Stimulated activated CD8-positive, alpha-beta memory T cell treated with anti-CD3 and anti-CD28 coated beads, Interleukin-4, amount 100 ng/mL, for 4 hours (primary cell): ENCODE measurements around the gene TNNT3.
"Not testable (repeated sequence)": the region's sequence is repeated elsewhere in the genome, so short reads cannot be mapped to it uniquely, and the experiment has no call there.

Experiments
- DNase-seq, 2 donors: peaks; one replicate each; pipeline ENCODE4 v3.0.0-alpha.2; 2020; ENCODE audit warnings: low read depth in 2 of 2, low spot score in 1 of 2

The TNNT3 gene

DNA sequence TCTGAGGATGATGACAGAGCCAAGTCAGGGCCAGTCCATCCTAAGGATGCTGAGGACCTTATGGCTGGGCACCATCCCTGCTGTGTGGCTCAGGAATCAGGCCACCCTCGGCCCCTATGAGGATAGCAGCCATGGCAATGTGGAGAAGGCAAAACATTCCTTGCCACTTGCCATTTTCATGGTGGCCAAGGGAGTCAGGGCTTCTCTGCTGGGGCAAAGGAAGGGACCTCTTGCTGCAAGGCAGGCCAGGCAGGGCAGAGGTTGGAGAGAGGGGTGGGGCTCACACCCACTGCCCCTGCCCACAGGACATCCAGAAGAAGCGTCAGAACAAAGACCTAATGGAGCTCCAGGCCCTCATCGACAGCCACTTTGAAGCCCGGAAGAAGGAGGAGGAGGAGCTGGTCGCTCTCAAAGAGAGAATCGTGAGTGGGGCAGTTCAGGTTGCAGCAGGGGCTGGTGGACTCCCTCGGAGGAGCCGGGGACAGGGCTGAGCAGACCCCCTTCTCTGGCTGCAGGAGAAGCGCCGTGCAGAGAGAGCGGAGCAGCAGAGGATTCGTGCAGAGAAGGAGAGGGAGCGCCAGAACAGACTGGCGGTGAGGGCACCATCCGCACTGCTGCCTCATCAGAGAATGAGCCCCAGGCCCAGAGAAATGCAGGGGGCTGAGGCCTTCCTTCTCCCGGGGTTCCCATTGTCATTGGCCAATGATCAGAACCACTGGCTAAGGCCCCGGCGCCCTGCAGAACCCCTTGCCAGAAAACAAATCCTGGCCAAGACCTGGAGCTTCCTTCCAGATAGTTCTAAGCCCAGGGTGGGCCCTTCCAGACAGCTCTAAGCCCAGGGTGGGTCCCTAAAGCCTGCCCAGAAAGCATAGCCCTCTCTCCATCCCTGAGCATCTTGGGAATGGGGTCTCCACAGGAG lies 14.2 kb downstream of the TNNT3 start:
- no peak for DNase-seq

DNA sequence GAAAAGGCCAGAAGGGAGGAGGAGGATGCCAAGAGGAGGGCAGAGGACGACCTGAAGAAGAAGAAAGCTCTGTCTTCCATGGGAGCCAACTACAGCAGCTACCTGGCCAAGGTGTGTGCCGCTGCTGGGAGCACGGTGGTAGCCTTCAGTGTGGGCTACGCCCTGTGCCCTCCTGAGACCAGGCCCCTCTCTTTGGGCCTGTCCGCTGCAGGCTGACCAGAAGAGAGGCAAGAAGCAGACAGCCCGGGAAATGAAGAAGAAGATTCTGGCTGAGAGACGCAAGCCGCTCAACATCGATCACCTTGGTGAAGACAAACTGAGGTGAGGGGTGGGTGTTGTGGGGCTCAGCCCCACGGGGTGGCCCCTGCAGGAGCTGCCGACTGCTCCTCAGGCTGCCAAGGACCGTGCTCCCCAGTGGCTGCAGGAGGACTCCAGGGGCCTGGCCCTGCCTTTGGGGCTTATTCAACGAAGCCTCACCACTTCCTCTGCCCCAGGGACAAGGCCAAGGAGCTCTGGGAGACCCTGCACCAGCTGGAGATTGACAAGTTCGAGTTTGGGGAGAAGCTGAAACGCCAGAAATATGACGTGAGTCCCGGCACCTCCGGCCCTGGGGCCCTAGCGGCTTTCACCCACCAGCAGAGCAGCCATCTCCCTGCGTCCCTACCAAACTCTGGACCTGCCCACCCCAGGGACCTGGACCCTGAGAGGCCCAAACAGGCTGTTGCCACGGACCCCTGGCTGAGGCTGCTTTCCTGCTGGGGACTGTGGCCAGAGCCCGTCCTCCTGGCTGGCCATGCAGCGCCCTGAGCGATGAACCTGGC lies 15.0 kb downstream of the TNNT3 start:
- no peak for DNase-seq

DNA sequence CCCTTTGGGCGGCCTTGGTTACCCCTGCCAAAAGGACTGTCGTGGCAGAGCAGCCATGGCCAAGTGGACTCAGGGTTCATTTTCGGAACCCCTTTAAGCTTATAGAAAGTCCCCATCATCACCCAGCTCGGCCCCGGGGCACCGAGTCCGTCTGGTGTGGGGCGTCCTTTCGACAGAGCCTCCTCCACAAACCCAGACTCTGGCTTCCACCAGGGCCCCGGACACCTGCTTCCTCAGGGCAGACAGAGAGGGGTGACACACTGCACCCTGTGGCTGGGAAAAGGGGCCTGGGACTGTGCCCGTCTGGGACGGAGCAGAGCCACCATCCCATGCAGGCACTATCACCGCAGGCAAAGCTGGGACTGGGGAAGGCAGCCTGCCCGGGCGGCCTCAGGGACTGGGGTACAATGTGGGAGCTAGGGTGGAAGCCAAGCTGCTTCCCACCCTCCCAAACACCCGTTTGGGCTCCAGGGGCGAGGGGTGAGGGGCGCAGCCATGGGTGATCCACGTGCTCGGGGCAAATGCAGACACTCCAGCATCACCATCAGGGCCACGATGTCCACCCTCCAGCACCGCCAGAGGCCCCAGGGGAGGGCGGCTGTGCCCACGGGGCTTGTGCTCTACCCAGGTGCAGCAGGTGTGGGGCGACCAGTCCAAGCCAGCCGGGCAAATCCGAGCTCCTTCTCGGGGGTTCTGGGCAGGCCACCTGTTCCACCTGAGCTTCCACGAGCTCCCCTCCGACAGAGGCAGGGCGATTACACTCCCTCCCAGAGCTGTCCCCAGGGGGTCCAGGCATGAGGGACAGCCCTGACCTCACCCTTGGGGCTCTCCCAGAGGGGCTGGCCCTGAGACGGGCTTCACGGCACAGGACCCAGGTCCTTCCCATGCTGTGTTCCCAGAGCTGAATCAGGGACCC lies 15.9 kb downstream of the TNNT3 start:
- no peak for DNase-seq

DNA sequence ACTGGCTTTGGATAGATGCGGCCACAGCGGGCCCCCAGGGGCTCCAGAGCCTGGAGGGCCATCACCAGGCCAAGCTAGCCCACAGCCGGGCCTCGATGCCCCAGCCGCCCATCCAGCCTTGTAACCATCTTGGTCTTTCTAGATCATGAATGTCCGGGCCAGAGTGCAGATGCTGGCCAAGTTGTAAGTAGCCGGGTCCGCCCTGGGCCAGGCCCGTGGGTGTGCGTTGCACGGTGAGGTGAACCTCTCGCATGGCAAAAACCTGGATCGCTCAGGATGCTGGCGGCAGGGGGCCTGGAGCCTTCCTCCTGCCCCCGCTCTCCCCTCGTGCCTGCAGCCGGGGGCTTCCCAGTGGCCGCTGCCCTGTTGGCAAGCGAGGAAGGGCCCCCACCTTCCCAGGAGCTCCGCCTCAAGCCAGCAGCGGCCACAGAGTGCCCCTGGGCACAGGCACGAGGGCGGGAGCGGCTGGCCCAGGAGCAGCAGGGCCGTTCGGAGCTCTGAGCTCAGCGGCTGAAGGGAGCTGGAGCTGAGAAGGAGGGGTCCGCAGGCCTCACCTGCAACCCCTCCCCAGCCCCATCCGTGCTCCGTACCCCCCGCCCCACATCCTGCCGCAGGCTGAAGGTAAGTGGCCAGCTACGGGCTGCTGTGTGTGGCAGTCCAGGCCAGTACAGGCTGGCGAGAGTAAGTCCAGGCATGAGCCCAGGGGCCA lies 16.7 kb downstream of the TNNT3 start:
- no peak for DNase-seq

DNA sequence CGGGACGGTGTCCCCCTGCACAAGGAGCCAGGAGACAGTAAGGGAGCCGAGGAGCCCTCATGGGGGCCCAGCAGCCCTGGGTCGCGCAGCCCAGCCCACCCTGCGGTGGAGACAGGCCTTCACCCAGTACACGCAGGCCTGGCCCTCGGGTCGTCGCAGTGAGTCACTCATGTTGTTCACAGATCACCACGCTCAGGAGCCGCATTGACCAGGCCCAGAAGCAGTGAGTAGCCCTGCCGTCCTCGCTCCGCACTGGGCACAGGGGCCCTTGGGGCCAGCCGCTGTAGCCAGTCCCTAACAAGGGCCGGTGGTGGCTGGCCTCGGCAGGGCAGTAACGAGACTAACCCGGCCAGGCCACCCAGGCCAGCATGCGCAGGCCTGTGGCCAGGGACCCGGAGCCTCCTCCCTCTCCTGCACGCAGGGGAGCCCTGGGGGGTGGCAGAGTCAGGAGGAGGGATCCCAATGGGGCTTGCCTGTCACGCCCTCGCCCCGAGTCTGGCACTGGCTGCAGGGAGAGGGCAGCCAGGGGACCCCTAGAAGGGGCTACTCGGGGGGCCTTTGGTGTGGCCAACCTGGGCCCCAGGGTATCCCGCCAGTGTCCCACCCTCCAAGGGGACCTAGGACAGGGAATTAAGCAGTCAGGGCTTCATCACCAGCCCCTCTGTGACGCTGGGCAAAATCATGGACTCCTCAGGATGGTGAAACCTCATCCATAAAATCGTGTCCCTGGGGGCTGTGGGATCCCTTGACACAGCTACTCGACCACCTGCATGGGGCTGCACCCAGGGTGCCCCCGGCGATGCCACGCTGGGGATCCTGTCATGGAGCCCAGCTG lies 17.5 kb downstream of the TNNT3 start:
- no peak for DNase-seq

DNA sequence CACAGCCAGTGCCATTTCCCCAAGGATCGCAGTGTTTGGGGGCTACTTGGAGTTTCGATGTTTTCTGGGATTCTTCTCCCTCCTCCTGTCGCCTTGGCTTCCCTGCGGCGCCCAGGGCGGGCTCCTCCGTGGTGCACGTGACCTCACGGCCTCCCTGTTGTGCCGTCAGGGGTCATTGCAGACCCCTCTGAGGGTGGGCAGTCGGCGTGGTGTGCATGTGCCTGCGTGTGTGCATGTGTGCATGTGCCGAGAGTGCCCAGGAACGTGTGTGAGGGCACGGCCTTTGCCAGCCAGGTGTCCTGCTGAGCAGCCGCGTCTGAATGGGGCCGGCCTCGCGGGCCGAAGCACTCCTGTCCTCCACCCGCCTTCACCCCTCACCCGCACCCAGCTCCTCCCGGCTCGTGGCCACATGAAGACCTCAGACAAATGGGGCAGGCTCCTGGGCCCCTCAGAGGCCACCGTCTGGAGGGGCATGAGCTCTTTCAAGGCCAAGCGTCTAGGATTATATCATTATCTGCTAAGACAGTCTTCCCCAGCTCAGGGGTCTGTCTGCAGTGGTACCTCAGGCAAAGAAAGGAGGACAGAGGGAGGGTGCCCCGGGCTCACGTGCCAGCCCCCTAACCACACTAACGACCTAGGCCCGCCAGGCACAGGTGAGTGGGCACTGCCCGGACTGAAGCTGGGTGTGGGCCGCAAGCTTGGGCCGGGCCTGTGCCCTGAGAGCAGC lies 18.3 kb downstream of the TNNT3 start:
- no peak for DNase-seq

DNA sequence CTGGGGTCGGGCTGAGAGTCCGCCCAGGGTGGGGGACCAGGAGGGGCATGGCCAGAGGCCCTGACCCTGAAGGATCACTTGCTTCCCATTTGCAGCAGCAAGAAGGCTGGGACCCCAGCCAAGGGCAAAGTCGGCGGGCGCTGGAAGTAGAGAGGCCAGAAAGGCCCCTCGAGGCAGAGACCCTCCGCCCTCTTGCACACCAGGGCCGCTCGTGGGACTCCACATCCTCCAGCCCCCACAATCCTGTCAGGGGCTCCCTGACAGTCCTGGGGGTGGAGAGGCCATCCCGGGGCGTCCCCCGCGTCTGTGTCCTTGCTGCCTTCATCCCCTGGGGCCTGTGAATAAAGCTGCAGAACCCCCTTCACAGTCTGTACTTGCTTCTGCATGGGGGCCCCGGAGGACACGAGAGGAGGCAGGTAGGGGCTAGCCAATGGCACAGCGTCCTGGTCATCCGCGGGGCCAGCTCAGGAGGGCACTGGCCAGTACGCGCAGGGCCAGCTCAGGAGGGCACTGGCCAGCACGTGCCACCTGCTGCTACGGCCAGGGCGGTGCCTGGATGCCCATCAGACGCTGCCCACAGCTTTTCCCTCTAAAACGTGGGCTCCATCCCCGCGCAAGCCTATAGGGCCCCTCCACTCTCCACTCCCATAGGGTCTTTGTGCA lies 19.0 kb downstream of the TNNT3 start:
- DNase-seq = no peak

DNA sequence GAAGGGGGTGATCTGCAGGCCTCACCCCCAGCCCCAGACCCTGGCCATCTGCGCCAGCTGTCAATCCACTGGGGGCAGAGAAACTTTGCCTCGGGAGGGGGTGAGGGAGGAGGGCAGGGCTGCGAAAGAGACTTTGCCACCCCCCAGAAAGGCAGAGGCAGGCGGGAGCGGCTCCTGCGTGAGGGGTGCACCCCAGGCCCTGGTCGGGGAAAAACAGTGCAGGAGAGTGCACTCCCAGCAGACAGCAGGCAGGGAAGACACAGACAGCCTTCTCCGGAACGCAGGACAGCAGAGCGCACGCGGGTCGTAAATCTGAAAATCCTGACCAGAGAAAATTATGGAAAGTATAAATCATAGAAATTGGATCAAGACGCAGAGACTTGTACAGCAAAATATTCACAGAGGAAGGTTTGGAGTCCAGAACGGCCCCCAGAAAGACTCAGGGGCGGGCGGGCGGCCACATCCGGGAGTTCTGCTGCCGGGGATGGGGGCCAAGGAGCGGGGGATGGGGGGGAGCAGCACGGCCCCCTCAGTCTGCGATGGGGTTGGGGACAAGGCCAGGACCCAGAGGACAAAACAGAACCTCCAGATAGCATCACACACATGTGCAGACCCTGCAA lies 19.6 kb downstream of the TNNT3 start:
- no peak for DNase-seq

DNA sequence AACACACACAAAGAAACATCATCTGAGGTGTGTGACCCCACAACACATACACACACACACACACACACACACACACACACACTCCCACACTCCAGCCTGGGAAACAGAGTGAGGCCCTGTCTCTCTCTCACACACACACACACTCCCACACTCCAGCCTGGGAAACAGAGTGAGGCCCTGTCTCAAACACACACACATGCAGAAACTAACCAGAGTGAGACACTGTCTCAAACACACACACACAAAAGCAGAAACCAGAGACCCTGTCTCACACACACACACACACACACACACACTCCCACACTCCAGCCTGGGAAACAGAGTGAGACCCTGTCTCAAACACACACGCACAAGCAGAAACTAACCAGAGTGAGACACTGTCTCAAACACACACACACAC lies 20.3 kb downstream of the TNNT3 start:
- not testable (repeated sequence) for DNase-seq

DNA sequence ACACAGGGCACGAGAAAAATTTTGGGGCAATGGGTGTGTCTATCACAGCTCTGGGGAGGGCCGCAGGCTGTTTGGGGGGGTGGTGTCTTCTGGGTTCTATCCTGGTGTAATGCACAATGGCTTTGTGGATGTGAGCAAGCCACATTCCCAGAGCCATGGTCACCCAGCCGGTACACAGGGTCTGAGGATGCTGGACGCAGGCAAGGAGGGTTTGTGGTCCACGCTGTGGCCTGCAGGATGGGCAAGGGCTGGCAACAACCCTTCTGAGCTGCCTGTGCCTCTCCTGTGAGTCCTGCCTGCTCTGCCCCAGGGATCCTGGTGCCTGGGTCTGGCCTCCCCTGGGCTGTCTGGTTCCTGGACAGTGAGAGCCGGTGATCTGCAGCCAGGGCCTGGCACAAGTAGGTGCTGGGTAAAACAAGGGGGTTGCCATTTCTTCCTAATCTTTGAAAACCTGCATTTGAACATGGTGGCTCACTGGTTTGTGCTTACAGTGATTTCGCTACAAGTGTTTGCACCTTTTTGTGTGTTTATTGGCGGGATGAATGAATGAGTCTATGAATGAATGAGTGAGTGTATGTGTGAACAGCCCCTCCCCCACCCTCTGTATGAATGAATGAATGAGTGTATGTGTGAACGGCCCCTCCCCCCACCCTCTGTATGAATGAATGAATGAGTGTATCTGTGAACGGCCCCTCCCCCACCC lies 23.2 kb downstream of the TNNT3 start:
- no peak for DNase-seq

DNA sequence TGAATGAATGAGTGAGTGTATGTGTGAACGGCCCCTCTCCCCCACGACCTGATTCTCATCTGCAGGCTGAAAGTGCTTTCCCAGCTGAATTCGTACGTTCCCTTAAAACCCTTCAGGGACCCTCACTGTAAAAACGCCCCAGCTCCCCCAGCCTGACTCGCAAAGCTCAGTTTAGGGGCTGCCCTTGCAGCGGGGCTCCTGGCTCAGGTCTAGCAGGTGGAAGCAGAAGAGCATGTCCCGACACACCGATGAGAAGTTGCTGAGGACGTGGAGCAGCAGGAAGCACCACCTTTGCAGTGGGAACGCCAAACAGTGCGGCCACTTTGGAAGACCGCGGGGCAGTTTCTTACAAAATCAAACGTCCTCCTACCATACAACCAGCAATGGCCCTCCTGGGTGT lies 24.1 kb downstream of the TNNT3 start:
- no peak for DNase-seq

DNA sequence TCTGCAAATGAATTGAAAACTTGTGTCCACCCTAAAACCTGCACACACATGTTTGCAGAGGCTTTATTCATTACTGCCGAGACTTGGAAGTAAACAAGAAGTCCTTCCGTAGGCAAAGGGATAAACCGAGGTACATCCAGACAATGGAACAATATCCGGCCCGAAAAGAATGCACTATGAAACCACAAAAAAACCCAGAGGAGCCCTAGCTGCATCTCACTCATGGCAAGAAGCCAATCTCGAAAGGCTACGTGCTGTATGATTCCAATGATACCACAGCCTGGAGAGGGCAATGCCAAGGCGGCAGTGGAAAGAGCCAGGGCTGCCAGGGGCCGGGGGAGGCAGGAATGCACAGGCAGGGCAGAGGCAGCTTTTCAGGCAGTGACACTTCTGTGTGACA lies 24.5 kb downstream of the TNNT3 start:
- DNase-seq = no peak

DNA sequence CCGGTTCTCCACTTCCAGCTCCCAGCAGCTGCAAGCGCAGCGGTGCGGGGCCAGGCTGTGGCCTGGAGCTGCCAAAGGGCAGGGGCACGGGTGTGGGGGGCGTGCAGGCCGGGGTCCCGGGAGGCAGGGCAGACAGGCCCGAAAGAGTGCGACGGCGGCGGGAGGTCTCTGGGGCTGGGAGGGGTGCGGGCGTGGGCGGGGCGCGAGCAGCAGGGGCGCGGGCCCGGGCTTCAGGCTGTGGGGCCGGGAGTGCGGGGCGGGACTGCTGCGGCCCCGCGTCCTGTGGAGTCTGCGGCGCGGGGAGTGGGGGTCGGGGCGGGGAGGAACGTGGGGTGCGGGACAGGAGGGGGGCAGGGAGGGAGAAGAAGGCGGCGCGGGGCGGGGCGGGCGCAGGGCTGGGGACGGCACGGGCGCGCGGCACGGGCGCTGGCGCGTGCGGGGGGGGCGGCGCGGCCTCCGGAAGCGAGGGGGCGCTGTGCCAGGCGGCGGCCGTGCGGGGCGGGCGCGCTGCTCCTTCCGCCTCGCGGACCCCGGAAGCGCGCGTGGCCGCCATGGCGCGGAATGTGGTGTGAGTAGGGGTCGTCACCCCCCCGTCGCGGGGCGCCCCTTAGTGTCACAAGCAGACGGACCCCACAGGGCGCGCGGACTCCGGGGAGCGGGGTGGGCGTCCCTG lies 27.4 kb downstream of the TNNT3 start, which contains the start of gene MRPL23:
TSS of gene MRPL23 (plus strand) at position 521 of the 673 bp plus-strand sequence. CDS start at position 552, 31 bp downstream.
- DNase-seq = no peak

DNA sequence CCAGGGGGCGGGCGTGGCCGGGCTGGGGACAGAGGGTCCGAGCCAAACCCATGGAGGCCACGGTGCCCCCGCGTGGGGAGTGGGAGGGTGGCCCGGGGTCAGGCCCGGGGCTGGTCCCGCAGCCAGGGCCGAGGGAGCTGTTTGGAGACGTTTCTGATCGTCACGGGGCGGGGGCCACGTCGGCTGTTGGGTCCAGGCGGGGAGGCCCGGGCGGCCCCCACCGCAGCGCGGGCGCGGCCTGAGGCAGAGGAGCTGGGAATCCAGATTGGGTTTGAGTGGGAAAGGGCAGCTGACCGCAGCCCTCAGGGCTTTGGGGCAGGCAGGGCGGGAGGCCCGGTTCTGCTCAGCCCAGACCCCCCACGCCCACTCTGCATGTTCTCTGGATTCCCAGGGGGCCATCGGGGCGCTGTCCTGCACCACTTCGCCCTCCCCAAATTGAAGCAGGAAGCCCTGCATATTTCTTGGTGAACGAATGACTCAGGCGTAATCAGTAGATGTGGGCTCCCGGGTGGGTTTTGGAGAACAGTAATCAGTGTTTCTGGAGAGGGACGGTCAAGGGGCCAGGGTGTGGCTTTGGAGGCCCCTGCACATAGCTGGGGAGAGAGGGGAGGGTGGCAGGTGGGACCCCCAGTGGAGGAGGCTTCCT lies 28.2 kb downstream of the TNNT3 start:
- no peak for DNase-seq

DNA sequence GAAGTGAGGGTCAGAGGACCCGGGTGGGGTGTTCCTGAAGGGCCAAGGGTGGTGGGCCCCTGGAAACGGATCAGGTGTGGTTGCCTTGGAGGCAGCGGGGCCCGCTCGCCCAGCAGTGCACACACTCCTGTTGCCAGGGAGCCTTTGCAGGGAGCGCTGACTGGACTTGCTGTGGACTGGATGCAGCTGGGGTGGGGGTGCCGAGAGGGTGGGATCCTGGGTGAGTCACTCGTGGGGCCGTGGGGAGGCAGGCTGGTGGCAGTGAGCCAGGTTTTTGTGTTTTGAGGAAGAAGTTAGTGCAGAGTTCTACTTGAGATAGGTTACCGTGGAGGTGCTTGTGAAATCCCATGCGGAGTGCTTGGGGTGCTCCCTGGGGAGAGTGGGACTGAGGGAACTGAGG lies 28.9 kb downstream of the TNNT3 start:
- DNase-seq = no peak

DNA sequence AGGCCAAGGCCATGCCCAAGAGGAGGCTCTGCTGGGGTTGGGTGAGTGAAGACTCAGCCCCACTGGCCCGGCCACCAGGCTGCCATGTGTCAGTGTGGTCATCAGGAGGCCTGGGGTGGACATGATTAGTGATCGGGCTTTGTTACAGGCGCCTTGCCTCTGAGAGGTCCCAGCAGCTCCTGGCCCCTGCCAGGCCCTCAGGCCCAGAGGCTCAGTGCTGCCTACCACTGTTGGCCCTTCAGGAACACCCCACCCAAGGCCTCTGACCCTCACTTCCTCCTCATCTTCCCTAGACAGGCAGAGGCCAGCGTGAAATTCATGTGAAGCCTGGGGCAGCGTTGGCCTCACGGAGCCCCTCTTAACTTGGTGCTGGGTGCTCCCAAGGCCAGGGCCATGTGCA lies 29.8 kb downstream of the TNNT3 start:
- no peak for DNase-seq
